PC-9 (cell line): ENCODE results near the gene MPZL1. TPM values are rescaled to one million over a fixed set of nuclear protein-coding genes. Genes with fewer than 3 reads are reported as not detected.

Experiments
- BruUV-seq: library from RNA; stranded (reverse); fragments of 400-500 nt; replicated peaks from 2 replicates; lab custom pipeline; 2021; lab: Mats Ljungman, UMichigan
- CTCF ChIA-PET: fragments of 300-600 bp; sonication (Branson Sonifier 250); formaldehyde crosslinking; loops from one replicate; lab custom pipeline; 2022; ENCODE audit warnings: antibody characterized with exemption; lab: Charles Lee
- POLR2A ChIA-PET: fragments of 300-600 bp; sonication (Branson Sonifier 250); formaldehyde crosslinking; loops from one replicate; lab custom pipeline; 2022; ENCODE audit warnings: antibody characterized with exemption; ENCODE audit not compliant: unreplicated experiment; lab: Charles Lee
- DNase-seq, 2 experiments: peaks; one replicate each; pipeline versions ENCODE4 v3.0.0 to v3.0.0-alpha.2; 2015 to 2022; ENCODE audit warnings: mixed read lengths in 1 of 2
- H2AFZ ChIP-seq: fragments of 200-600 bp; sonication (generic); 2 replicates; pipeline ENCODE4 v1.8.1; 2017; ENCODE audit warnings: antibody characterized with exemption
- H3F3A ChIP-seq: fragments of 200-600 bp; sonication (generic); 2 replicates; pipeline ENCODE4 v1.8.1; 2017; ENCODE audit warnings: antibody characterized with exemption, mild to moderate bottlenecking, low read depth; ENCODE audit not compliant: insufficient read depth
- H3K27ac ChIP-seq: fragments of 200-600 bp; sonication (generic); 2 replicates; pipeline ENCODE4 v1.6.1; 2016; ENCODE audit warnings: mixed run types
- H3K27me3 ChIP-seq: fragments of 200-600 bp; sonication (generic); 2 replicates; pipeline ENCODE4 v1.6.1; 2016; ENCODE audit warnings: low read depth, mixed run types; ENCODE audit not compliant: insufficient read depth
- H3K36me3 ChIP-seq: fragments of 200-600 bp; sonication (generic); 2 replicates; pipeline ENCODE4 v1.6.1; 2016; ENCODE audit warnings: low read depth, mixed run types
- H3K4me1 ChIP-seq: fragments of 200-600 bp; sonication (generic); replicated peaks from 2 replicates; pipeline ENCODE4 v1.6.1; 2016; ENCODE audit warnings: mixed run types; ENCODE audit not compliant: insufficient read depth
- H3K4me2 ChIP-seq: fragments of 200-600 bp; sonication (generic); 2 replicates; pipeline ENCODE4 v1.6.1; 2017; ENCODE audit warnings: mixed run types
- H3K4me3 ChIP-seq: fragments of 200-600 bp; sonication (generic); 2 replicates; pipeline ENCODE4 v1.6.1; 2016; ENCODE audit warnings: mixed run types
- H3K79me2 ChIP-seq: fragments of 200-600 bp; sonication (generic); 2 replicates; pipeline ENCODE4 v1.6.1; 2017; ENCODE audit warnings: low read depth, mixed run types
- H3K9me2 ChIP-seq: fragments of 200-600 bp; sonication (generic); 2 replicates; pipeline ENCODE4 v1.8.1; 2017; ENCODE audit warnings: mild to moderate bottlenecking; ENCODE audit not compliant: insufficient read depth
- H3K9me3 ChIP-seq: fragments of 200-600 bp; sonication (generic); 2 replicates; pipeline ENCODE4 v1.8.1; 2016; ENCODE audit warnings: low read depth; ENCODE audit not compliant: insufficient read depth
- H4K20me1 ChIP-seq: fragments of 200-600 bp; sonication (generic); 2 replicates; pipeline ENCODE4 v1.8.1; 2017; ENCODE audit not compliant: insufficient read depth
- EZH2 ChIP-seq: fragments of 200-600 bp; sonication (generic); IDR thresholded peaks from 2 replicates; pipeline ENCODE4 v1.8.0; 2017; ENCODE audit warnings: antibody characterized with exemption, low read depth
- intact Hi-C: fragments of 100-400 bp; cut with micrococcal nuclease; formaldehyde crosslinking; loops from one replicate; pipeline ENCODE4 v1.10.0; 2022; ENCODE audit not compliant: unreplicated experiment
- total RNA-seq: library from RNA; stranded (reverse); gene quantifications from 2 replicates; pipeline ENCODE4 v1.2.3, GENCODE V29; 2021
- TF ChIP-seq, protein P1 (sequence below): fragments of 200-600 bp; sonication (generic); conservative IDR thresholded peaks from 2 replicates; pipeline ENCODE4 v1.6.1; 2017; ENCODE audit warnings: mixed run types, antibody characterized with exemption, mild to moderate bottlenecking, moderate library complexity

The MPZL1 gene
- total RNA-seq, 1 experiment from 2014 or later: 80.3 TPM

DNA sequence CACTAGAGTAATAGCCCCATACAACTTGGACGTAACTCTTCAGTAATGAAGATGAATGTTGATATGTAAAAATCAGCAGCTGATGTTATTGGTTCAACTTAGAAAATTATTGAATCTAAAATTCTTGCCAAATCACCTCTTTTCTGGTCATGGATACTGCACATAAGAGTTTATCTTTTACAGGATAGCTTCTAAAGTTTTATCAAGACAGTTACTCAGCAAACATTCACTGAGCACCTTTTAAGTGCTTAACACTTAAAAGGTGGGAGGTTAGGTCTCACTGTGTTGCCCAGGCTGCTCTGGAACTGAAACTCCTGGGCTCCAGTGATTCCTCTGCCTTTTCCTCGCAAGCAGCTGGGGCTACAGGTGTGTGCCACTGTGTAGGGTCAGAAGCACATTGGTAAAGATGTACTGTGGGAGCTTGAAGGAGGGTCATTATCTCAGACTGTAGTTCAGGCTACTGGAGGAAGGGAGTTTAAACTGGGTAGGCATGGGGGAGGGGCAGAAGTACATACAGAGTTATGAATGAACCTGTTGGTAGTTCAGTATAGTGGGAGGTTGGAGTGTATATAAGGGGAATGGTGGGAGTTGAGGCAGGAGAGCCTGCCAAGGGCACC, 2.0 kb downstream of the MPZL1 start:
- Histone ChIP-seq H3K27ac (no peak overlapping the region), H3K9me3 (no peaks in the 10 kb centered on the region), H3K36me3 (no peaks in the 10 kb centered on the region), H3K27me3 (no peaks in the 10 kb centered on the region), H3F3A (0 out of 2 replicates have a peak, but pooled peaks cover 6% of the 10 kb centered on the region), H3K4me1 (peaks cover 25% of the 10 kb centered on the region), H3K4me3 (peak overlapping the region; percentile 74), H3K9me2 (no peaks in the 10 kb centered on the region), H3K4me2 (peak overlapping the region; percentile 95), H4K20me1 (peaks cover 10% of the 10 kb centered on the region), H3K79me2 (peaks cover 68% of the 10 kb centered on the region), H2AFZ (no peak overlapping the region)
- BruUV-seq: no TSS peak
- intact Hi-C loops: loop anchor here (5.0 to 10.0 kb wide), 2 partner anchors 33 to 261 kb away; no protein-coding TSS in a partner anchor
- CTCF ChIA-PET: no interaction called here
- no peak for TF ChIP-seq EZH2
- TF ChIP-seq, protein P1, sequence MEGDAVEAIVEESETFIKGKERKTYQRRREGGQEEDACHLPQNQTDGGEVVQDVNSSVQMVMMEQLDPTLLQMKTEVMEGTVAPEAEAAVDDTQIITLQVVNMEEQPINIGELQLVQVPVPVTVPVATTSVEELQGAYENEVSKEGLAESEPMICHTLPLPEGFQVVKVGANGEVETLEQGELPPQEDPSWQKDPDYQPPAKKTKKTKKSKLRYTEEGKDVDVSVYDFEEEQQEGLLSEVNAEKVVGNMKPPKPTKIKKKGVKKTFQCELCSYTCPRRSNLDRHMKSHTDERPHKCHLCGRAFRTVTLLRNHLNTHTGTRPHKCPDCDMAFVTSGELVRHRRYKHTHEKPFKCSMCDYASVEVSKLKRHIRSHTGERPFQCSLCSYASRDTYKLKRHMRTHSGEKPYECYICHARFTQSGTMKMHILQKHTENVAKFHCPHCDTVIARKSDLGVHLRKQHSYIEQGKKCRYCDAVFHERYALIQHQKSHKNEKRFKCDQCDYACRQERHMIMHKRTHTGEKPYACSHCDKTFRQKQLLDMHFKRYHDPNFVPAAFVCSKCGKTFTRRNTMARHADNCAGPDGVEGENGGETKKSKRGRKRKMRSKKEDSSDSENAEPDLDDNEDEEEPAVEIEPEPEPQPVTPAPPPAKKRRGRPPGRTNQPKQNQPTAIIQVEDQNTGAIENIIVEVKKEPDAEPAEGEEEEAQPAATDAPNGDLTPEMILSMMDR: no peak
- POLR2A ChIA-PET: interaction anchor here (0.6 kb wide), 1 partner anchor 8 kb away, joined by 8 read pairs; no protein-coding TSS in a partner anchor
- no peak for DNase-seq

- Histone ChIP-seq H4K20me1 (peaks cover 10% of the 10 kb centered on the region), H3K27ac (no peak overlapping the region), H3K4me1 (peaks cover 19% of the 10 kb centered on the region), H3K4me3 (no peak overlapping the region), H3F3A (0 out of 2 replicates have a peak, but pooled peaks cover 3% of the 10 kb centered on the region), H3K4me2 (no peak overlapping the region), H3K27me3 (no peaks in the 10 kb centered on the region), H3K79me2 (peaks cover 88% of the 10 kb centered on the region), H3K9me2 (no peaks in the 10 kb centered on the region), H3K36me3 (no peaks in the 10 kb centered on the region), H3K9me3 (no peaks in the 10 kb centered on the region), H2AFZ (no peak overlapping the region)
- intact Hi-C loops: loop anchor here (10.0 kb wide), 1 partner anchor 259 kb away; no protein-coding TSS in a partner anchor
- BruUV-seq: no TSS peak
- CTCF ChIA-PET: interaction anchor here (0.6 kb wide), 1 partner anchor 351 kb away, joined by 3 read pairs; no protein-coding TSS in a partner anchor
- DNase-seq: no peak
- TF ChIP-seq, protein P1: no peak
- no peak for TF ChIP-seq EZH2
- POLR2A ChIA-PET: no interaction called here
Observed at GRCh38 chr1:167726008-167726407, 4.2 kb downstream of the MPZL1 start.

DNA sequence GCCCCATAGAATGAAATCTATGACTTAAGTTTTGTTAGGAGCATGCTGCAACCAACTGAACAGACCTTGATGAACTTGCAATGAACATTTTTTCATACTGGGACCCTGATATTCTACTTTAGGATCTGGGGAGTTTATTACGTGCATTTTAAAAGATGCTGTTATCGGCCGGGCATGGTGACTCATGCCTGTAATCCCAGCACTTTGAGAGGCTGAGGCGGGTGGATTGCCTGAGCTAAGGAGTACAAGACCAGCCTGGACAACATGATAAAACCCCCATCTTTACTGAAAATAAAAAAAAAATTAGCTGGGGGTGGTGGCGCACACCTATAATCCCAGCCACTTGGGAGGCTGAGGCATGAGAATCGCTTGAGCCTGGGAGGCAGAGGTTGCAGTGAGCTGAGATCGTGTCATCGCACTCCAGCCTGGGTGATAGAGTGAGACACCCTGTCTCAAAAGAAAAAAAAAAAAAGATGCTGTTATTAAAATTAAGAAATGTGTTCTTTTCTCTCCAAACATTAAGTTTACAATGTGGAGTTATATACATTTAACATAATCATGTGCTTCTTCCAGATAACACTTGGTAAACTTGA, 7.1 kb downstream of the MPZL1 start:
- TF ChIP-seq, protein P1: no peak
- TF ChIP-seq EZH2: no peak

More for the DNA sequence above, 7.1 kb downstream of the MPZL1 start:
- no peak overlapping the region for H3K4me2 ChIP-seq
- H2AFZ ChIP-seq: no peak overlapping the region
- no peaks in the 10 kb centered on the region for H3K9me3 ChIP-seq
- POLR2A ChIA-PET: no interaction called here
- CTCF ChIA-PET: no interaction called here
- H3K4me3 ChIP-seq: no peak overlapping the region
- peaks cover 6% of the 10 kb centered on the region; the same call in 1 of the 2 replicates for H3K36me3 ChIP-seq
- no peaks in the 10 kb centered on the region for H3K27me3 ChIP-seq
- intact Hi-C loops: loop anchor here (10.0 kb wide), 1 partner anchor 256 kb away; no protein-coding TSS in a partner anchor
- no peaks in the 10 kb centered on the region for H3K9me2 ChIP-seq
- H3F3A ChIP-seq: no peaks in the 10 kb centered on the region
- H3K4me1 ChIP-seq: peaks cover 8% of the 10 kb centered on the region
- H3K79me2 ChIP-seq: peaks cover 95% of the 10 kb centered on the region
- H3K27ac ChIP-seq: no peak overlapping the region
- H4K20me1 ChIP-seq: peaks cover 8% of the 10 kb centered on the region
- DNase-seq: no peak
- BruUV-seq: no TSS peak
